Peyer's patch (tissue), 4 donors: ENCODE data around the gene KDM4C.

ENCODE experiments used
- CTCF ChIP-seq, 6 experiments: fragments of 450-650 bp in 4 of 6; fragments of 200-600 bp in 2 of 6; sonication (generic) in 1 of 6; IDR thresholded peaks; one replicate each; pipeline ENCODE4 v1.5.1; 2017 to 2019; ENCODE audit warnings: antibody characterized with exemption in 6 of 6, mild to moderate bottlenecking in 3 of 6, moderate library complexity in 1 of 6
- POLR2A ChIP-seq, 2 donors: fragments of 450-650 bp; IDR thresholded peaks; one replicate each; pipeline ENCODE4 v1.5.1; 2017; ENCODE audit warnings: antibody characterized with exemption in 2 of 2, mild to moderate bottlenecking in 2 of 2, moderate library complexity in 2 of 2

GRCh38 chr9:6714176-6714575 lies 43.6 kb upstream of the KDM4C start:
- no peak for TF ChIP-seq CTCF (IDR thresholded peaks at IDR 0.05)
- no peak for TF ChIP-seq POLR2A (IDR thresholded peaks at IDR 0.05)
